CD4-positive, alpha-beta T cell treated with Interleukin-12 subunit alpha and Interleukin-12 subunit beta, for 1 hour (primary cell): Measurements from ENCODE around the gene ZNF385B.
"Not testable (repeated sequence)": the region's sequence is repeated elsewhere in the genome, so short reads cannot be mapped to it uniquely, and the experiment has no call there.

ENCODE experiments used
- DNase-seq: peaks from one replicate; pipeline ENCODE4 v3.0.0-alpha.2; 2020

ZNF385B gene

GRCh38 chr2:179861416-179862067 is at the start of gene ZNF385B:
Gene ZNF385B, minus strand, starts transcription at chr2:179861612.
- no peak for DNase-seq

GRCh38 chr2:179910735-179911113 is 49.3 kb upstream of the ZNF385B start:
- no peak for DNase-seq

GRCh38 chr2:179909845-179910734 is 48.7 kb upstream of the ZNF385B start:
- no peak for DNase-seq

- no peak for DNase-seq
Observed at GRCh38 chr2:179900655-179901054, 39.2 kb upstream of the ZNF385B start.

- DNase-seq, result no peak
Observed at GRCh38 chr2:179899666-179900065, 38.3 kb upstream of the ZNF385B start.

GRCh38 chr2:179898873-179899272 is 37.5 kb upstream of the ZNF385B start:
- DNase-seq, result no peak

- DNase-seq, result no peak
Observed at GRCh38 chr2:179893616-179894015, 32.2 kb upstream of the ZNF385B start.

GRCh38 chr2:179891237-179891636 is 29.8 kb upstream of the ZNF385B start:
- no peak for DNase-seq

GRCh38 chr2:179890666-179891065 is 29.3 kb upstream of the ZNF385B start:
- DNase-seq, result no peak

GRCh38 chr2:179888642-179889041 is 27.2 kb upstream of the ZNF385B start:
- DNase-seq, result not testable (repeated sequence)

- DNase-seq, result no peak
Observed at GRCh38 chr2:179884193-179884592, 22.8 kb upstream of the ZNF385B start.

- DNase-seq, result no peak
Observed at GRCh38 chr2:179882851-179883806, 21.7 kb upstream of the ZNF385B start.

GRCh38 chr2:179877601-179878364 is 16.4 kb upstream of the ZNF385B start:
- DNase-seq, result no peak

GRCh38 chr2:179876266-179876665 is 14.9 kb upstream of the ZNF385B start:
- no peak for DNase-seq

GRCh38 chr2:179875864-179876263 is 14.5 kb upstream of the ZNF385B start:
- DNase-seq, result no peak

GRCh38 chr2:179862898-179863458 is 1.6 kb upstream of the ZNF385B start:
- no peak for DNase-seq

- DNase-seq, result no peak
Observed at GRCh38 chr2:179861027-179861415, 391 bp downstream of the ZNF385B start.

GRCh38 chr2:179860255-179861026 is 971 bp downstream of the ZNF385B start:
- no peak for DNase-seq

- no peak for DNase-seq
Observed at GRCh38 chr2:179859523-179859922, 1.9 kb downstream of the ZNF385B start.

GRCh38 chr2:179857236-179857635 is 4.2 kb downstream of the ZNF385B start:
- no peak for DNase-seq

GRCh38 chr2:179856205-179856604 is 5.2 kb downstream of the ZNF385B start:
- no peak for DNase-seq
